GM18517 (cell line): Measurements from ENCODE around the gene MAPK10.
"Not testable (repeated sequence)": the region's sequence is repeated elsewhere in the genome, so short reads cannot be mapped to it uniquely, and the experiment has no call there.

Experiments used
- ATAC-seq: cut with Tn5 transposase; IDR thresholded peaks from one replicate; pipeline ENCODE4 v1.9.1; 2021; ENCODE audit warnings: mild to moderate bottlenecking, moderate library complexity; ENCODE audit not compliant: unreplicated experiment

Gene MAPK10

GRCh38 chr4:86117705-86118302 is 242.0 kb downstream of the MAPK10 start:
- no peak for ATAC-seq

DNA sequence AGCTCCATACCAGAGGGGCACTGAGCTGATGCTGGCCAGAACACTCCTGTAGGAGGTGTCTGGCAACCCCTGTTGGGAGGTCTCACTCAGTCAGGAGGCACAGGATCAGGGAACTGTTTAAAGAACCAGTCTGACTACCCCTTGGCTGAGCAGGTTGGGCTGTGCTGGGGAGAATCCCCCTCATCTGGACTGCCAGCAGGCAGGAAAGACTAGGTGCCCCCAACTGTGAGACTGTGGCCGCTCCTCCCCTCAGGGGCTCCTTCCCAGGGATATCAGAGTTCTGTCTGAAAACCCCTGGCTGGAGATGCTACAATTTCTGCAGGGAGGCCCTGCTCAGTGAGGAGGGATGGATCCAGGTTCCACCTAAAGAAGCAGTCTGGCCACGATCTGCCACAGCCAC is 245.3 kb downstream of the MAPK10 start:
- ATAC-seq, result no peak

GRCh38 chr4:86108834-86109233 is 251.0 kb downstream of the MAPK10 start:
- no peak for ATAC-seq

- no peak for ATAC-seq
These were observed 251.7 kb downstream of the MAPK10 start for GRCh38 chr4:86108137-86108536.

GRCh38 chr4:86107112-86107511 is 252.7 kb downstream of the MAPK10 start:
- no peak for ATAC-seq

DNA sequence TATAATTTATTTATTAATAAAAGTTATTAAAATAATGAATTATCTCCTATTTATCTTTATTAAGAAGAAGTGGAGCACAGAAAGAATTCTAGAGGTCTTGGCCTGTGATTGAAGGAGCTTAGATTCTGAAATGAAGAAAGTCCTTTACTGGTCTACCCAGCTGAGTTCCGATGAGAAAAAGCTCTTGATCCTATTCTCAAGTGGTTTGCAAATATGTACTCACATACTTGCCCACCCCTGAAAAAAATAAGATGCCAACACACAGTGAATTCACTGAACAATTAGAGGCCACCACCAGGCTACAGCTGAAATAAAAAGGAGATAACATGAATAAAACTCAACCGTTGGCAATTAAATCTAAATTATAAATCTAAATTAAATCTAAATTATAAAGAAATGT is 253.4 kb downstream of the MAPK10 start:
- ATAC-seq, result no peak

DNA sequence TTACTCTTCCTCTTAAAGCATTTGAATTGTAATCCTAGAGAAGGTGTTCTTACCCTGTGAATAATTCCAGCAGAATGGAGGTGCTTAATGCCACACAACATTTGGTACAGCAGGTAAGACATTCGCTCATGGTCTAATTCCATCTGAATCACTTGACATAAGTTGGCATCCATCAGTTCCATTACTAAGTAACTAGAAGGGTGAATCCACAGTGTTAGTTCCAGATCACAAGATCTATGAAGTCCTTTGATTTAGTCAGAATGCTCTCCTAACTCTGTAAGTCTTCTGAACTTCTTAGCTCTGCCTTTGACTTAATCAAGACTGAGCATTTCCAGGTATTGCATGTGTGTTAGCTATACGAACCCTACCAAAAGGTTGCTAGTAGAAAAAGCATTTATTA is 258.0 kb downstream of the MAPK10 start:
- ATAC-seq, result no peak

DNA sequence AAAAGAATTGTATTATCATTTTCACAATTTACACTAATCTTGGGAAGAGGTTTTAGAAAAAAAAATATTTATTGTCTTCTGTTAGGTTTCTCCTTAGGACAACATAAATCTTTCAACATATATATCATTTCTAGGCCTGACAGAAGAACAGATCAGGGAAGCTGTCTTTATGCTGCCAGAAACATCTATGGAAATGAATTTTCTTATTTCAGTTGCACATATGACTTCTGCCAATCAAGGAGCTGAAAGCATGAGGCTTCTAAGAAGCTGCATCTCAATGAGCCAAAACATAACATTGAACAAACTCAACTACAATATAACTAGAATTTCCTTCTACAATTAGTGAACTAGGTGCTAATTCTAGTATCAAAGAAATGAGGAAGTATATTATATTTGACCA is 258.4 kb downstream of the MAPK10 start:
- ATAC-seq, result no peak

DNA sequence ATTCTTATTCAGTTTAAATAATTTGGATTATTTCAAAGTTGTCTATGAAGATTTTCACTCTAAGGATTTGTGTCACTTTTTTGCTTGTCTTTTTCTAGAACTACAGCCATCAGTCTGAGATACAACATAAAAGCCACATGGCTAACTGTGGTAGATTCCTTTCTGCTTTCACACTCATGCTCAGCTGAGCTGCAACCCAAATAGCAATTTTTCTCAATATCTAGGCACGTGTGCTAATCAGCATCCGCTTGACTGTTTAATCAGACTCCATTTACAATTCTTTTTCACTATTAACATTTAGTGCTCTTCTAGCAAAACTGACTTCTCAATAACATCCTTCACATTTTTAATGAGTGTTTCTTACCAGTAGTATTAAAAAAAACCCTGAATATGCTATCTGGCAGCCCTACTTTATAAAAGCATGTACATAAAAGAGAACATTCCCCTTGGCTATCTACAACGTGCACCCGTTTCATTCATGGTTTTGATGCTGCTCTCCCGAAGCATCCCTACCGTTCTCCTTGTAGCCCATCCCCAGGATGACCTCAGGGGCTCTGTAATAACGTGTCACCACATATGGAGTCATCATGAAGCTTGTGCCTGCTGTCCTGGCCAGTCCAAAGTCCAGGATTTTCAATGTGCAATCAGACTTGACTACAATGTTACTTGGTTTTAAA is 259.2 kb downstream of the MAPK10 start:
- no peak for ATAC-seq

DNA sequence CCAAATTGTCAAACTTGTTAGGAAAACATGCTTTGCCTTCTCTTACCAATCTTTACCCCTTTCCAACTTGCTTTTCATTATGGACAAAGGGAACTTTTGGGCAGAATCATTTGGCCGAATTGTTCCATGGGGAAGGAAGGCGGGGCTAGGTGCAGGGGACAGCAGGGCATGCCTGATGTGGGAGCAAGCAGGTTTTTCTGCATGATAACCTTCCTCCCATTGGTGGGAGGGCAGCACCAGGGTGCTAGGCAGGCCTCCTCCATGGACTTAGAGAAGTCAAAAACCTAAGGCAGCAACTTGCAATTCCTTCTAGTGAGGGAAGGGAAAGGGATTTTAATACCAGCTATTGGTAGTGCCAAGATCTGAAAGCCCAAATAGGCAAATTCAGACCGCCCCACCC is 260.5 kb downstream of the MAPK10 start:
- no peak for ATAC-seq

- ATAC-seq, result no peak
These were observed 261.2 kb downstream of the MAPK10 start for GRCh38 chr4:86098691-86099090.

- ATAC-seq, result no peak
These were observed 263.5 kb downstream of the MAPK10 start for GRCh38 chr4:86096373-86096772.

- ATAC-seq, result no peak
These were observed 267.2 kb downstream of the MAPK10 start for GRCh38 chr4:86092684-86093083.

- no peak for ATAC-seq
These were observed 268.7 kb downstream of the MAPK10 start for GRCh38 chr4:86091201-86091600.

DNA sequence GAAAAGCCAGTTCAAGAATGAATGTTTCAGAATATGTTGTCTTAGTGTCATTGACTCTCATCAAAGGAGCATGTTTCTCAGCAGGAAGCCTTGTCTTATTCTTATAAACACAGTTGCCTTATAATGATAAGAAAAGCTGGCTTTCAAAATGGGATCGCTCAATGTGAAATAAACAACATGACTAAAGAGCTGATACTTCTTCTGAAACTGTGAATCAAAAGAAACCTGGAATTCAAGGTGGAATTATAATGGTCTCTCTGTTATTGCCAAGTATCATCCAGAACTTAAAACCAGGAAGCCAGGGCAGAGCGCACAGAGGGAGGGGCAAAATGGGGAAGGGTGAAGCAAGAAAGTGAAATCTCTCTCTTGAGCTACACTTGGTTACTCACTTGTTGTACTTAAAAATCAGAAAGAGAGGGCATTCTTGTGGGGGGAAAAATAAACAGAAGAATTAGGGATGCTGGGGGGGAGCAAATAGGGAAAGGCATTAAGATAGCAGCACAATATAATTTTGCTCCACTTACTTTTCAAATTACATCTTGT is 270.0 kb downstream of the MAPK10 start:
- ATAC-seq, result no peak

GRCh38 chr4:86089053-86089452 is 270.8 kb downstream of the MAPK10 start:
- ATAC-seq, result no peak

DNA sequence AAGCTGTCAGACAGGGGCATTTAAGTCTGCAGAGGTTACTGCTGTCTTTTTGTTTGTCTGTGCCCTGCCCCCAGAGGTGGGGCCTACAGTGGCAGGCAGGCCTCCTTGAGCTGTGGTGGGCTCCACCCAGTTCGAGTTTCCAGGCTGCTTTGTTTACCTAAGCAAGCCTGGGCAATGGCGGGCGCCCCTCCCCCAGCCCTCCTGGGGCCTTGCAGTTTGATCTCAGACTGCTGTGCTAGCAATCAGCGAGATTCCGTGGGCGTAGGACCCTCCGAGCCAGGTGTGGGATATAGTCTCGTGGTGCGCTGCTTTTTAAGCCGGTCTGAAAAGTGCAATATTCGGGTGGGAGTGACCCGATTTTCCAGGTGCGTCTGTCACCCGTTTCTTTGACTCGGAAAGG is 284.1 kb downstream of the MAPK10 start:
- ATAC-seq, result not testable (repeated sequence)

DNA sequence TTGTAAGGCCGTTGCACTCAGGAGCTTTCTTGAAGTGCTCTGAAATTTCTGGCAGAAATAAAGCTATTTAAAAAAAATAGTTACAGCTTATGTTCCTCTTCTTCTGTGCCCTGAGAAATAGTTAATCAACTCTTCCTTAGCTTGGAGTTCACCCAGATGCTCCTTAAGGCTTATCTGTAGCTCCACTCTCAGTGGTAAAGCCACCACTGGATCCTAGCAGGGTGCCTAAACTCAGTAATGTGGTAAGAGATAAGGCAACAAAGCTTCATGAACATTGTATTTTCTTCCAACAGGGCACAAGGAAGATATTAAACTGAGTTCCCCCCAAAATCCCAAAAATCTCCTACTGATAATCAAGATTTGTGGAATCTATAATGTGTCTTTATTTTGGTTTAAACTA is 299.5 kb downstream of the MAPK10 start:
- no peak for ATAC-seq

DNA sequence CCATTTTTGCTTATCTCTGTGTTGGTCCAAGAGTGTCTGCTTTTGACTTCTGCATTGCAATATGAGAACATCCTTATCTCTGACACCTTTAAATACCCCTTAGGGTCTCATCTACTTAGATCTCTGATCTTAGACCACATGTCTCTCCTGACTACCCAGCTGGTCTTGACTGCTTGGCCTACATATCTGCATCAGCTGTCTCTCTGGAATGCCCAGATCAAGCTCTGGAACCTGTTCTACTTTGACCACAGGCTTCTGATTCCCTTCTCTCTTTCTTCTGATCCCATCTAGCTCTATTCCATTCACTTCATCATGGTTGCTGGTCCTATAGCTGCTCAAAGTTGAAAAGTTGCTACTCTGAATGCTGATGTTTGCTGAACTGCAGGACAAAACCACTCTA is 301.2 kb downstream of the MAPK10 start:
- no peak for ATAC-seq

DNA sequence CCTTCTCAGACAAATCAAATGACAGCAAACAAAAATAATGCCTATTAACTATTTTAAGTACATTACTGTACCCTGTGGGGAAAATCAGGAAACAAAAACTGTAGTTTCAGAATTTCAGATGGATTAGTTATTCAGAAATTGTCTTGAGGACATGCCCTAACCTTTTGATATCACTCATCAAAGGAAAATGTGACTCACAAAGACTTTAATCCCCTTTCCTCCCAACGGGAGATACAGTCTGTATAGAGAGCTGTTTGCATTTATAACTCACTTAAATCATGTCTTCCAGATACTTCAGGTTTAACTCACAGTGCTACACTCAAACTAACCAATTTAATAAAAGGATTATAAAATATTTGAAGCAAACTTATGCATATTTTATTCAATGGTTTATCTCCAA is 304.0 kb downstream of the MAPK10 start:
- no peak for ATAC-seq

DNA sequence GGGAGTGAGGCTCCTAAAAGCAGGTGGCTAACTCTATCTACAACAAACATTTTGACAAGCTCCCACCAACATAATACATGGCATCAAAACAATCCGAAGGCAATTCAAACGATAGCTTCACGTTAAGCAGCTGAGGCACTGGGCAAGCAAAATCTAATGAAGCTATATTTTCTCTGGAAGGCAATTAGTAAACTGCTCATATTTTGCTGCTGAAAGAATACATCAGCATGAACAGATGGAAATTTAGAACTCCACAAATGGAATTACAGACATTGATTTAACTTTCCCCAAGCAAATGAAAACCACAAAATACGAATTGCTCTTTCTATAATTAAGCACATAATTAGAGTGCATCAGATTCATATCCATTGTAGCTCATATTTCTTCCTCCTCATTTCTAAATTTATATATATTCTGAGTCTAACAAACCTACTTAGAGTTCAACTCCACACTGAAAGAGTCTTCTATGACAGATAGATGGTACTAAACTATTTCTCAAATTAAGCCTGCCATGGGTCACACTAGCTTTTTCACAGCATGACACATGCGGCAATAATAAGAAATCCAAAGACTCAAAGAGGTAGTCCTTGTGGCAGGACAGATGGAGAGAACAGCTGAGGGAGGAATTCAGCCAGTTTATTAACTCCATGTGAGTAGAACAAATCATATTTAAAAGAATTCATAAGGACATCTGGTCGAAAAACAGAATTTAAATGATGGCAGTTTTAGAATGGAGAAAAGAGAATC is 305.4 kb downstream of the MAPK10 start:
- ATAC-seq, result no peak

- no peak for ATAC-seq
These were observed 309.4 kb downstream of the MAPK10 start for GRCh38 chr4:86050496-86050895.
